ENCODE data around the gene MAMSTR.
"Not testable (repeated sequence)": the region's sequence is repeated elsewhere in the genome, so short reads cannot be mapped to it uniquely, and the experiment has no call there.

MAMSTR gene

DNA sequence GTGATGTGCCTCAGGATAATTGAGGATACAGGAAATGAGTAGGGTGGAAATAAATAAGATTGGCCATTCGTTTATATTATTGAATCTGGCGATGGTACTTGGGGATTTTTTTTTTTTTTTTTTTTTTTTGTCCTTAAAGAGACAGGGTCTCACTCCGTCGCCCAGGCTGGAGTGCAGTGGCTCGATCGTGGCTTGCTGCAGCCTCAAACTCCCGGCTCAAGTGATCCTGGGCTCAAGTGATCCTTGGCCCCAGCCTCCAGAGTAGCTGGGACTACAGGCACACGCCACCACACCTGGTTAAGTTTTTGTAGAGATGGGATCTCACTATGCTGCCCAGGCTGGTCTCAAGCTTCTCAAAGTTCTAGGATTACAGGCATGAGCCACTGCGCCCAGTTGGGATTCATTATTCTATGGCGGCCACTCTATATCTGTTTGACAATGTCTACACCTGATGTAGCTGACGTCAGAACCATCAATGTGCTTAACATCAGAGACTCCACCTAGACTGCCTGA is 2.7 kb upstream of the MAMSTR start:
- in situ Hi-C loops (cut with HindIII; ENCODE audit: low sequenced_read_pairs) = loop anchor here (5.0 kb wide), 2 partner anchors 90 kb away; partner anchors contain the start of gene BCAT2

GRCh38 chr19:48720613-48721296 is 1.2 kb upstream of the MAMSTR start:
- in situ Hi-C loops (cut with HindIII; ENCODE audit: low sequenced_read_pairs) = loop anchor here (5.0 kb wide), 2 partner anchors 88 to 92 kb away; partner anchors contain the start of gene BCAT2

GRCh38 chr19:48720251-48720612 is 707 bp upstream of the MAMSTR start:
- in situ Hi-C loops (cut with HindIII; ENCODE audit: low sequenced_read_pairs) = loop anchor here (5.0 kb wide), 2 partner anchors 88 to 92 kb away; partner anchors contain the start of gene BCAT2

- in situ Hi-C loops (cut with HindIII; ENCODE audit: low sequenced_read_pairs) = no loop called here
These were observed 754 bp downstream of the MAMSTR start for GRCh38 chr19:48718711-48719231.

DNA sequence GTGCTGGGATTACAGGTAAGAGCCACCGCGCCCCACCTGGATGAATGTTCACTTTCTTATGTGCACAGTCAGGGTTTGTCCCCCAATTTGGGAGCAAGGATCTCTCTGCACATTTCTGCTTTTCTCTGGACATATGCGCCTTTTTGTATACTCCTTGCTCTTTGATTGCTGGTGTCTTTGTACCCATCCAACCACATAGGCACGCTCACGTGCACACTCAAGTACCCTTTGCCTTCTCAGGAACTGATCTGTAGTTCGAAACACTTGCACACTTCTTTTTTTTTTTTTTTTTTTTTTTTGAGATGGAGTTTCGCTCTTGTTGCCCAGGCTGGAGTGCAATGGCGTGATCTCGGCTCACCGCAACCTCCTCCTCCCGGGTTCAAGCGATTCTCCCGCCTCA is 1.4 kb downstream of the MAMSTR start:
- in situ Hi-C loops (cut with HindIII; ENCODE audit: low sequenced_read_pairs) = not testable (repeated sequence)

DNA sequence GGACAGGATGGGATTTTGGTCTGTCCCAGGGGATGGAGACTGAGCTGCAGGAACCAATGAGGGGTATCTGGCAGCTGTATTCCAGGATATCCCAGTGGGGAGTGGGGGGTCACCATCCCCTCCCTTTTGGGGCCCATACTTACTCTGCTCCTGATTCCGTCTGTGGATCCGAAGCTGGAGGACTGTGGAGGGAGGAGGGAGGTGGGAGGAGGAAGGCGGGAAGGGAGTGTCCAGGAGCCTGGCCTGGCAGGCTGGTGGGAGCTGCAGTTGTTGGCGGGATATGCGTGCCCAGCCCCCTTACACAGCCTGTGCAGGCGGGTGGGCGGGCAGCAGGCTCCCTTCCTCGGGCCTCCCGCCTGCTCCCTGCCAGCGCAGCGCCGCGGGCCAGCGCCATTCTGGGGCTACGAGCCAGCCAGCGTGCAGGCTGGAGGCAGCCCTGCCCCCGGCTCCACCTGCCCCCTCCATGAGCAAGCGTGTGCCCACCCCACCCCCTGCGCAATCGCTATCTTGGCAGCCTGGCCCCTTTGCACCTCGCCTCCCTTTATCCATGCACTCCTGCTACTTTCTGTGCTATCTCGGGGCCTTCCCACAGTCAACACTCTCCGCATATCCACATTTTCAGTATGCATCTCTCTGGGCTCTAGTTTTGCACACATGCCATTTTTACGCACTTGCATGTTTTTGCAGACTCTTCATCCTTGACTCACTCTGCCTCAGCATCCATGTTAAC is 2.8 kb downstream of the MAMSTR start:
- in situ Hi-C loops (cut with HindIII; ENCODE audit: low sequenced_read_pairs) = no loop called here

GRCh38 chr19:48715681-48716171 is 3.8 kb downstream of the MAMSTR start:
- in situ Hi-C loops (cut with HindIII; ENCODE audit: low sequenced_read_pairs) = no loop called here

GRCh38 chr19:48714759-48715675 is 4.5 kb downstream of the MAMSTR start:
- in situ Hi-C loops (cut with HindIII; ENCODE audit: low sequenced_read_pairs) = no loop called here

DNA sequence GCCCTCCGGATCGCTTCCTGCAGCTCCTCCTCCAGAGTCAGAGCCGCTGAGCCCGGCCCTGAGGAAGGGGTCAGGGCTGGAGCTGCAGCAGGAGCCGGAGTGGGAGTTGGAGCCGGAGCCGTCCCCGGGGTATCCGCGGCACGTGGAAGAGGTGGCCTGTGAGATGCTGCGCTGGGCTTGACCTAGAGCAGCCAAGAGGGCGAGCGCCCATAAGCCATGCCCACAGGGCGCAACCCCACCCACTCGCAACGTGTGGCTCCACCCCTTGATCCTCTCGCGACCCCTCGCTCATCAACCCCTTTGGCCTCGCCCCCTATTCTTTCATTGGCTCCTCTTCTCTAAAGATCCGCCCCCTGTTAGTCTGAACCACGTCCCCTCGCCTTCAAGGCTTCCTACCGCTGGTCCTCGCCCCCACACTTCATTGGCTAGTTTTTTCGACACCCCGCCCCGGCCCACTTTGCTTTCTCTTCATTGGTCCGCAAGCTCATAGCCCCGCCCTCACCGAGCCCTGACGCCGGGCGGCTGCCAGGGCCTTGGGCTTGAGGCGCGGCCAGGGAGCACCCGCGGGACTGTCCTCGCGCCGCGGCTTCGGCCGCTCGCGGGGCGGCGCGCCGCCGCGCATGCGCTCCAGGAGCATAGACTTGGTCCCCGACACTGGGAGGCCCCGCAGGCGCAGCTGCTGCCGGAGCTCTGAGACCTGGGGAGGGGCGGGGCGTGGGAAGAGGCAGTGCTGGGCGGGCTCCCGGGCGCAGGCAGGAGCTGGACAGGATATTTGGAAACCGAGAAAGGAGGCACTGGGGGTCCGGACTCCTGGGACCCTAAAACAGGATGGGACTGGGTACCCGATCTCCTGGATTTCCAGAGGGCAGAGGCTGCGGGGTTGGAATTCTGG is 5.4 kb downstream of the MAMSTR start:
- in situ Hi-C loops (cut with HindIII; ENCODE audit: low sequenced_read_pairs) = no loop called here

DNA sequence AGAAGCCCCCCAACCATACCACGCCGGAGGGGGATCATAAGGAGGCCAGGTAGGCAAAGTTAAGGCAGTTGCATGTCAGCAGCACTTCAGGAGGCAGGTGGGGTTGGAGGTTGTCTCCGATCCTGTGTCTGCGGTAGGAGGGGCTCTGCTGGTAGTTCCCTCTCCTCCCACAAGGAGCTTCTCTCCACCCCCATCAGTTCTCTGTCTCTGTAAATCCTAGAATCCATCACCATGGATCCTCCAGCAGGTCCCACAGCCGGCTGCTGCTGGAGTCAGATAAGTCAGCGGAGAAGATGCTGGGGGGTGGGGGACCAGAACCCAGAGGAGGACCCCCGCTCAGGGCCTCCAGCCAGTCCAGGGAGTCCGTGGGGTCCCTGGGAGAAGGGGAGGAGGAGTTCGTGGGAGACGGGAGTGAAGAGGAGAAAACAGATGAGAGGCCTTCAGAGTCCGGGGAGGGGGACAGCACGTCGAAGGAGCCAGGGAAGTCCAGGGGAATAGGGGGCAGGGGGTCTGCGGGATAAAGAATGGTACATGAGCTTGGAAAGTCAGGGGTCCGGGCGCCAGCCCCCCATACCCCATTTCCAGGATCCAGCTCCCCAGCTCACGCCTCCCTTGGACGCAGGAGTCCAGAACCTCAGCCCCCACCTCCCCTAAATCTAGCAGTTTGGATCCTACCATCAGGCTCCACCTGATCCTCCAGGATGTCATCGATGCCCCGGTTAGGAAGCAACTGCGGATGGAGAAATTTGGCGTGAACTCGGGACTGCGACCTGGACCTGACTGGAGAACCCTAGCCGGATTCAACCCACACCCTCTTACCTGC is 6.3 kb downstream of the MAMSTR start:
- in situ Hi-C loops (cut with HindIII; ENCODE audit: low sequenced_read_pairs) = no loop called here

GRCh38 chr19:48711106-48711662 is 8.3 kb downstream of the MAMSTR start:
- in situ Hi-C loops (cut with HindIII; ENCODE audit: low sequenced_read_pairs) = no loop called here

DNA sequence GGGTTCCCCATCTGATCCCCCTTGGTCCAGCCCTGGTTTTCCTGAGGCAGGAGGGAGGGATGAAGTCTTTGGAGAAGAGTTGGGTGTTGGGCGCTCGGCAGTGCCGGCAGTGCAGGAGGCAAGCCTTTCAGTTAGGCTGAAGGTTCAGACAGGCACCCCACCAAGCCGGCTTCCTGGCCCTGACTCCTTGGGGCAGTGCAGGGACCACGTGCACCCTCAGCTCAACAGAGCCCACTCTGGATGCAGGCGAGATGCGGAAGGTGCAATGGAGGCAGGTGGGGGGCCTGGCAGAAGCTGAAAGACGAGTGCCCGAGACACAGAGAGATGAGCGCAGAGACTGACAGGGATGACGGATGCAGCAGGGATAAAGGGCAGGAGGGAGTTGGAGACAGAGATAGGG is 11.1 kb downstream of the MAMSTR start:
- in situ Hi-C loops (cut with HindIII; ENCODE audit: low sequenced_read_pairs) = no loop called here

DNA sequence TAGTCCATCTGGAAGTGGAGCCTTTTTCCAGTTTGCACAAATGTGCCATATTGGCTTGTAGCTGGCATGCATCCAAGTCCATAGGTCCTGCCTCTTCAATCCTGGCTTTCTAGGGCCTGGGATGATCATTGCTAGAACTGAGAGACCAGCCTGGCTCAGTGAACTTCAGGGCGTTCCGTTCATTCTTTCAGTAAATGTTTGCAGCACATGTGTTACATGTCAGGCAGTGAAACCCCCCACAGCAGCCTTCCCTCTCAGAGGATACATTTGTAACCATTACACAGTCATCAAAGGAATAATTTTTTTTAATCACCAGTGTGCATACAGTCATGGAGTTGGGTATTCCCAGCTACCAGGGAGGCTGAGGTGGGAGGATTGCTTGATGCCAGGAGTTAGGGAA is 14.1 kb downstream of the MAMSTR start:
- in situ Hi-C loops (cut with HindIII; ENCODE audit: low sequenced_read_pairs) = no loop called here

DNA sequence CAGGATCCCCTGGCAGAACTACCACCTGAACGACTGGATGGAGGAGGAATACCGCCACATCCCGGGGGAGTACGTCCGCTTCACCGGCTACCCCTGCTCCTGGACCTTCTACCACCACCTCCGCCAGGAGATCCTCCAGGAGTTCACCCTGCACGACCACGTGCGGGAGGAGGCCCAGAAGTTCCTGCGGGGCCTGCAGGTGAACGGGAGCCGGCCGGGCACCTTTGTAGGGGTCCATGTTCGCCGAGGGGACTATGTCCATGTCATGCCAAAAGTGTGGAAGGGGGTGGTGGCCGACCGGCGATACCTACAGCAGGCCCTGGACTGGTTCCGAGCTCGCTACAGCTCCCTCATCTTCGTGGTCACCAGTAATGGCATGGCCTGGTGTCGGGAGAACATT is 16.2 kb downstream of the MAMSTR start:
- in situ Hi-C loops (cut with HindIII; ENCODE audit: low sequenced_read_pairs) = no loop called here

DNA sequence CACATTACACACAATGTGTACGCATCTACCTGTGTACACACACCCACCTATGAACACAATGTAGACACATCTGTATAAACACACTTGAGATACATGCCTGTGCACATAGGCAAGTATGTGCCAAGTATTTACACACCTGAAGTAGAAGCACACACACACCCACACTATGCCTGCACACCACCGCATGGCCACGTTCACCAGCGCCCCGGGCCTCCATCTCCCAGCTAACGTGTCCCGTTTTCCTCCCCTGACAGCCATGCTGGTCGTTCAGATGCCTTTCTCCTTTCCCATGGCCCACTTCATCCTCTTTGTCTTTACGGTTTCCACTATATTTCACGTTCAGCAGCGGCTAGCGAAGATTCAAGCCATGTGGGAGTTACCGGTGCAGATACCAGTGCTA is 16.8 kb downstream of the MAMSTR start:
- in situ Hi-C loops (cut with HindIII; ENCODE audit: low sequenced_read_pairs) = no loop called here

GRCh38 chr19:48698046-48698445 is 21.5 kb downstream of the MAMSTR start:
- in situ Hi-C loops (cut with HindIII; ENCODE audit: low sequenced_read_pairs) = no loop called here

GRCh38 chr19:48696353-48697010 is 23.0 kb downstream of the MAMSTR start:
- in situ Hi-C loops (cut with HindIII; ENCODE audit: low sequenced_read_pairs) = no loop called here

DNA sequence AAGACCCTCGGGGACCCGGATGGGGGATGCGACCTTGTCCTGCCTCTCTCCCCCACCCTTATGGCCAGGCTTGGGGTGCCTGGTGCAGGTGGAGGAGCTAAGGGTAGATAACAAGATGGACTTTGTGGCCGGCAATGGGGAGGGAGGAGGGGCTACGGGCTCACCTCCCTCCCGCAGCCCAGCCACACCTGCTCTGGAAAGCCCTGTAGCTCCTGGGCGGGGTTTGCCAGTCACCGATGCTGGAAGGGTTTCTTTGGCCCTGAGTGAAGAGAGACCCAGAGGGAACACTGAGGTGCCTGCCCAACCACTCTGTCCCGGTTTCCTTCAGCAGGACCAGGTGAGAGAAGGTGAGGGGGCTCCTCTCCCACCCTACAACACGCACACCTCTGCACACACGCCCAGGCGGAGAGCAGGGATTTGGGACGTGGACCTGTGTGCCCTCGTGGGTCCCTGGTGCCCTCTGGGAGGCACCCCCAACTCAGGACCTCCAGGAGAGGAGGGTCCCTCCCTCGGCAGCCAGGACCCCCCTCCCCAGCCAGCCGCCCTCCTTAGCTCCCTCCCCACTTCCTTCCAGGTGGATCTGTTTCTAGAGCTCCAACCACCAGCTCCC is 23.7 kb downstream of the MAMSTR start, which contains the start of gene FUT2:
Gene FUT2 (plus strand): TSS at position 229 of the 610 bp plus-strand sequence. CDS start 6,986 bp downstream, outside the sequence.
- in situ Hi-C loops (cut with HindIII; ENCODE audit: low sequenced_read_pairs) = no loop called here

All from endothelial cell of hepatic sinusoid (primary cell).